KBM-7 (cell line): ENCODE measurements around the gene PIGN.
A peak's percentile ranks its signal among the peaks of the same experiment; 100 is the strongest.

ENCODE experiments used
- DNase-seq: peaks from one replicate; pipeline ENCODE4 v3.0.0-alpha.2; 2015
- in situ Hi-C: fragments of 300-500 bp; cut with MboI; formaldehyde crosslinking; loops from 2 replicates; pipeline ENCODE4 v1.14.3; 2020; ENCODE audit warnings: low sequenced_read_pairs, low pct_unique_long_range_greater_than_20kb, mixed read lengths

The PIGN gene

DNA sequence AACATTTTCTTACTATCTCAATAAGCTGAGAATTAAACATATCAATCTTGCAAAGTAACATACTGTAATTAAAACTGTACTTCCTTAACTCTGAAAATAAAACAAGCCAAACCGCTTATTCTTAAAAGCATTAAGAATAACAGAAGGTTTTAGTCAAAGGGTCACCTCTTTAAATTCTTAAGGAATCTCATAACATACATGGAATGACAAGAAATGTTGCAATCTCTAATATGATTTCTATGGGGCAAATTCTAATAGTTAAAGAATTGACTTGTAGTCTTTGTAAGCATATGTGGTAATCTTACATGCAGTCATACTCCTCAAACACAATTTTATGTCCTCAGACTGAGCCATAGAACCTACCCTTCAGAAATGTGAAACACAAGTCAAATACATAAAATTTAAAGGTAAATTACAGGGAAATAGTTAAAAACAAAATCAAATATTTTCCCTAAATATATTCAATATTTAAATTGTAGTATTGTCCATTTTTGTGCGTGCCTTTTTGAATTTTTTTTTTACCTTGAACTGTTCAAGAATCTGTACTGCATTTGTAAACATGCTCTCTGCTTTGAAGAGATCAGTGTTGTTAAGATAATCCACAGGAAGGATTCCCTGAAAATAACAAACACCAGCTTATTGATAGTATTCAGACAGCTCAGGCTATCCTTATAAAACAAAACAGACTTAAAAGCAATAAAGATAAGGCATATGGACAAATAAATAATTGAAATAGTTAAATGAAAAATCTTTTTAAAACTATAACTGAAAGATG lies 48.2 kb downstream of the PIGN start:
- in situ Hi-C loops, result no loop called here

DNA sequence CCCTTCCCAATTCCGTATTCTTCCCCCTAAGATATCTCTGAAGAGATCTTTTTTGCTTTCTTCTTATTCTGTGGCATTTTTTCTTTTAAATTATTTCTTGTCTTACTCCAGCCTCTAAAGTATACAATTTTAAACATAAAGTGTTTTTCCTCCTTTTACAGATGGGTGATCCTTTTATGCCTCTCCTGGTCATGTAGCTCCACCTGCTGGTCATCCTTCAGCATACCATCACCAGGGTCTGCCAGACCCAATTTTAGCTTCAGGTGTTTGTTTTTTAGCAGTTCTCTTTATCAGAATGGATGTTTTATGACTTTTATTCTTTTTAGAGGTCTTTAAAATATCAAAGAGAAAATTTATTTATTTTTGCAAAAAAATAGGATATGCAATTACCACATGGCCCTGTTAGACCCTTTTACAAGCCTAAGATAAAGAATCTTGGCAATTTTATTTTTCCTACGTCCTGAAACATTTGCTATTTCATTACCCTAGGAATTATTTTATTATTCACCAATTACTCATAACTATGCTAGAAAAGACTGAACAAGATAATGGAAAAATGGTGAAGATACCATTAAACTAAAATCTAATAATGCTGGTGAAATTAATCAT lies 55.5 kb downstream of the PIGN start:
- in situ Hi-C loops, result no loop called here
- DNase-seq, result peak; percentile 67

More for the DNA sequence above, 48.2 kb downstream of the PIGN start:
- DNase-seq, result no peak

DNA sequence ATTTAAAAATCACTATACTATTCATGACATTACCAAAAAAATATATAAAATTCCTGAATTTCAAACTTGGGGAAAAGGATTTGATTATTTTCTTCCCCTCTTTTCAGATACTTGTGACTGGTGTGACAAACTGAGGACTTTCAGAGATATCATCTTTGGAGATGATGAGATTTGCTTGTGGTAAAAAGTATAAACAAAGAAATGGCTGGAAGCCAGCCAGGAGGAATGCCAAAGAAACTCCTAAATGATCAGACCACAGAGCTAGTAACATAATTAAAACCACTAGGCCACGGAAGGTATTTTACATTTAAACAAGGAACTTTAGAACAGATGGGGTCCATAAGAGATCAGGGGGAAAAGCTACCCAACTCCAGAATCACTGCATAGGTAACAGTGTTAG lies 58.7 kb downstream of the PIGN start:
- in situ Hi-C loops, result no loop called here
- no peak for DNase-seq

DNA sequence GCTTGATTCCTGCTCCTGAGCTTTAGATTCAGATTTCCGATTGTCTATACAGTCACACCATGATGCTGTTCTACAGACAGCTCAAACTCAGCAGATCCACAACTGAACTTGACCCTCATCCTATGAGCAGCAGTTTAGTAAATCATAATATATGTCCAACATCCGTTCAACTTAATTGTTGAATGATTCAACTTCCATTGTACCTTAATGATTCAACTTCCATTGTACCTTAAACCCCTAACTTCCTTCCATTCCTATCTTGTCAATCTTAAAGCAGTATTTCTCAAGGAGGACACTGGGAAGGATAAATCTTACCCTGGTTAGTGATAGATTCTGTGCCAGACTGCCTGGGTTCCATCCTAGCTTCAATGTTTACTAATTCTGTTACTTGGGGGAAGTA lies 60.1 kb downstream of the PIGN start:
- in situ Hi-C loops, result no loop called here
- no peak for DNase-seq

DNA sequence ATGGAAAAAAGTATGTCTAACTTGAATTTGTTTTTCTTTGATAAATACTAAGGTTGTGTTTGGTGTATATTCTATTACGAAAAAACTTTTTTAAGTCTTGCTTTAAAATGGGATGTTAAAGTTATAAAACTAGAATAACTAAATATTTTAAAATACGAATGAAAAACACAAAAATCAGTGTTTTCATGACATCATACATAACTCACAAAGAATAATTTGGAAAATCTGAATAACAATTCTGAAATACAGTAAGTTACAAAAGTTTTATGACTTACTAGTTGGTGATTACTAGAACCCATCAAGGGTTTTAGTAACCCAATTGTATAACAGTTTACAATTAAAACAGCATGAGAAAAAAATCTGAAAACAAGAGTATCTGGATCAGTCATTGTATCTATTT lies 61.2 kb downstream of the PIGN start:
- in situ Hi-C loops, result no loop called here
- DNase-seq, result no peak

DNA sequence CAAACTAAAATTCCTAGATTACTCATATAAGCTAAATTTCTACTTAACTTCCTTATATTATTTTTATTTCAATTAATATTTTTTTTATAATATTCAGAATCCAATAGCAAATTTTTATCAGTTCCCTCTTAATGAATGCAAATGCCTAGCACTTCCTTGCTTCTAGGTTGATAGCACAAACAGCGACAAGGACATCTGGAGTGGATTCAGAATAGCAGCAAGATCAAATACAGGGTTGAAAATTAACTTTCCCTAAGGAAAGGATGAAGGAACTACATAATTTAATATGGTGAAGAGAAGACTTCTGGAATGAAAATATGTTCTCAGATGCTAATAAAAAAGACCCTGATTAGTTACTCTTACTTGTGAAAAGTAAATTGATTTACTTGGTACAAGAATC lies 64.5 kb downstream of the PIGN start:
- in situ Hi-C loops, result no loop called here
- DNase-seq, result no peak

DNA sequence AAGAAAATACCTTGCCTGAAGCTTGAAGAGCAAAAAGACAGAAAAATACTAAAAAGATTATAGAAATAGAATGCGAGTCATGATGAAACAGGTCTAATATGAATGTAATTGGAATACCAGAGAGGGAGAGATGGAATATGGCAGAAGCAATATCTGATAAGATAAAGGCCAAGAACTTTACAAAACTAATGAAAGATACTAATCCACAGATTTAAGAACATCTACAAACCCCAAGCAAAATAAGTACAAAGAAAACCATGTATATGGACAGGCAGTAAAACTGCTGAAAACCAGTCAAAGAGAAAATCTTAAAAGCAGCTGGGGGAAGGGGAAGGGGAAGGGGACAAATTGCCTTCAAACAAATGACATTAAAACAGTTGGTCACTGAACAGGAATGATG lies 67.0 kb downstream of the PIGN start:
- DNase-seq, result no peak
- in situ Hi-C loops, result no loop called here

DNA sequence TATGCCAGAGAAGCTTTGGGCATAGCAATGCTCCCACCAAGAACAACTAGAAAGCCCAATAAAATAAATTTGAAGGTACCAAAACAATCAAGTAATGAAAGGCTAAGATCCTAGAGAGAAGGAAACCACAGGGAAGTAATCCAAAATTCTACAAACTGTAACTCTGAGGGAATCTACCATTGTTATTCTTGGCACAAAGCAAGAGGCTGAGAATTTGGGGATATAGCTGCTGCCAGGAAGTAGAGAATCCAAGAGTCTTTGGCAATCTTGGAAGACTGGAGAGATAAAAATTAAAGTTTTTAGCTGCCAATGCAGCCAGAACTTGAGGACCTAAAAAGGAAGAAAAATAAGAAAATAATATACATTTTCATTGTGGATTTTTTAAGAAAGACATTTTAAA lies 68.5 kb downstream of the PIGN start:
- in situ Hi-C loops, result no loop called here
- no peak for DNase-seq

DNA sequence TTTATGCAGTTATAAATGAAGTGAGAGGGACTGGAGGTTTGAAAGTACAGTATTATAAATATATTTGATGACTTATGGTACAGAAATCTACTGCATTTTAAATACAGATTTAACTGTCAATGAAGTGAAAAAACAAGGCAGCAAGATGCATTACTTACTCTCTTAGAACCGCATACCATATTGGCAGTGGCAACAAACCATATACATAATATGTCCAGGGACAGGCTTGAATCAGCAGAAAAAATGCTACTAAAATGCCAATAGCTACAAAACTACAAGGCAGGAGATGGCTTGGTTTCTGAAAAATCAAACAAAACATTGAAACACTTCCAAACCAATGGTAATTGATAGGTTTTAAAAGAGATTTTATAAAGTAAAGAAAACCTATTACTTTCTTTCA lies 77.2 kb downstream of the PIGN start:
- in situ Hi-C loops, result no loop called here
- no peak for DNase-seq

DNA sequence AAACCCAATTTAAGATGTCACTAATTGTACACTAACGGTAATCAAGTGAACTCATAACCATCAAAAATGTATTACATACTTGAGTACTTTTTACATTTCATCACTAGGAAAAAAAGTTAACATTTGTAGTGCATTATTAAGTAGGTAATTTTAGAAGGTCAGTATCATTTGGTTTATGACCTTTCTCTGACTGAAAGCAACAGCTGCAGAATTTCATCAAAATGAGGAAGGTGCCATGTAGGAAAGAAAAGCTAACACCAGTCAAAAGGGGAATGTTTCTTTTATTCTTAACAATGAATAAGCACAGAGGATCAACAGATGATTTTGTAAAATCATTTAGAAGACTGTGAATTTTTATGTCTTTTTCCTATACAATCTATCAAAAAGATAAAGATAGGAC lies 79.0 kb downstream of the PIGN start:
- DNase-seq, result no peak
- in situ Hi-C loops, result no loop called here

DNA sequence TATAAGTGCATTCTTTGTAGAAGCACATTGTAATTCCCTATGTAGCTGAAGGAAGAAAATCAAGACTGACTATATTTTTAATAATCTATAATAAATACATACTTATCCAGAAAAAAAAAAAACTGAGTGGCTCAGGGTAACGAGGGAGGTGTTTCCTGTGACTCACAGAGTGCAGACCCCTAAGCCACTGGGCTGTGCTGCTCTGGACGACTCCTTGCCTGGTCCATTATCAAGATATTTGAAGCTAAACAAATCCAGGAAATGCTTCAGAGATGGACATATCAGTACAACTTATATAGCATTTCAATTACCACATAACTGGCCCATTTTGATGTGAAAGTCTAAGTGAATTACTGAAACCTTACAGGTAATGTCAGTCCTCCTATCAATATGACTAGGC lies 80.6 kb downstream of the PIGN start:
- in situ Hi-C loops, result no loop called here
- no peak for DNase-seq

DNA sequence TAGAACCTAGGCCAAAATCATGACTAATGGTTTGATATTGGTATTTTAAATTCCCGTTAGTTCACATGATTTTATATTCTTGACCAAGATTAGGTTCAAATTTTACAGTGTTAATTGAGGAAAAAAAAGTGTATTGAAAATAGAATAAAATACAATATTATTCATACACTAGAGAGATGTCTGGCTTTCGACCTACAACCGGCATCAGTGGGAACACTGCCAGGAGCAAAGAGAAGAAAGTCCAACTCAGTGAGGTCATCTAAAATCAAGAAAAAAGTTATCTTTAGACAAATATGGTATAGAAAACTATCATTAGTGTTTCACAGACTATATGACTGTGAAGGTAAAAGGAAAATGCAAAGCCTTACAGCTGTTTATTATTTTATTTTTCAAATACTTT lies 81.5 kb downstream of the PIGN start:
- no peak for DNase-seq
- in situ Hi-C loops, result no loop called here

DNA sequence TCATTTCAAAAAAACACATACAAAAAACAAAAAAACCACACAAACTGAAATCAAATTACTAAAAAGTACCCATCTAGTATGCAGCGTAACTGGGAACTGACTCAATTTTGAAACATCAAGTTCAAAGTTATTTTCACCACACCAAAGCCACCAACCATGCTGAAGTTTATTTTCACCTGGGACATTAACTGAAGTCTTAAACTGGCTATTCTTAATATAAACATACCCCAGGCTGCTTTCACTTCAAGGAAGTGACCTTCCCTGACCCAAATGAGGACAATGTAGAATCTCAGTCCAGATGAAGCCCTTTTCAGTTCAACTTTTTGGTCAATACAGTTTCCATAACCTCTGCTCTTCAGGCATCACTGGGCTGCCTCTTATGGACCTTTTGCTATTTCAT lies 84.6 kb downstream of the PIGN start:
- no peak for DNase-seq
- in situ Hi-C loops, result no loop called here

DNA sequence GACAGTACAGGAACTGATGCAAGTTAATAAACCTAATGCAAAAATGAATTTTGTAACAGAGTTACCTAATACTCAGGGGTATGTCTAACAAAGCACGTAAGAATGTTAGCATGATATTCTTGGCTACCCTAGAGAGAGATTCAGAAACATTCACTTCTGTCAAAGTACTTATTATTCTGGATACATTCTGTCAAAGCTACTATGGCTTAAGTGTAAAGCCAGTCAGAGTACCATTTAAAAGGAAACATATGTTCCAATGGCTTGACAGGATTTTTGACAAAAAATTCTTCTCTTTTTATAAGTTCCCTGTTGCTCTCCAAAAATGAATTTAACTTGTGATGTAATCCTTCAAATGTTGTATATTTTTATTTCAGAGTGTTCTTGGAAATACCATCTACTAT lies 85.5 kb downstream of the PIGN start:
- in situ Hi-C loops, result no loop called here

DNA sequence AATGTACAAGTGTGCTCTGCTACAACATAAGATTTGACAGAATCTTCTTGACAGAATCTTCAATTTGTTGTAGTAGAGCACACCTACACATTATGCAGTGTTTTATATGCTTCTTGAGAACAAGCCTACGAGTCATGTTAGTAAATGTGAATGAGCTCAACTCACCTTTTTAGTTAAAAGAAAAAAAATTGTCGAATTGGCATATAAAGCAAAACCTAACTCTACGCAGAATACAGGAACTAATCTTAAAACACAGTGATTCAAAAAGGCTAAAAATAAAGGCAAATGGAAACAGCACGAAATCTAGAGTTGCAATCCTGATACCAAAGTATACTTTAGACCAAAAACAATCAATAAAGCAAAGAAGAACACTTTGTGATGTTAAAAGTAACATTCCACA lies 87.9 kb downstream of the PIGN start:
- in situ Hi-C loops, result no loop called here
- DNase-seq, result no peak

More for the DNA sequence above, 85.5 kb downstream of the PIGN start:
- no peak for DNase-seq

DNA sequence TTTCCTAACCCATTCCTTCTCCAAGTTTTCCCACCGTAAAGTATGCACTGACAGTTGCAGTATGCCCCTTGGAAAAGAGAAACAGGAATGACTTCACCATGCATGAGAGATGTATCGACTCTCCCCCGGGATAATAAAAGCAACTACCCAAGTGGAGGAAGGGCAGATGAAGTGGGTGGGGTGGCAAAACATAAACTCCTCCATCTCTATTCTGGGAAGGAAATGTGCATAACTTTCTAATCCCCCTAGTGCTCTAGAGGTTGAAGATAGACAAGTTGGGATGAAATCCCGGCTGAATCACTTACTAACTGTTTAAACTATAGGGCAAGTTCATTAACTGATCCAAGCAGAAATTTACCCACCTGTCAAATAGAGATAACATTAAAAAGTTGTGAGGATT lies 89.2 kb downstream of the PIGN start:
- in situ Hi-C loops, result no loop called here
- no peak for DNase-seq

DNA sequence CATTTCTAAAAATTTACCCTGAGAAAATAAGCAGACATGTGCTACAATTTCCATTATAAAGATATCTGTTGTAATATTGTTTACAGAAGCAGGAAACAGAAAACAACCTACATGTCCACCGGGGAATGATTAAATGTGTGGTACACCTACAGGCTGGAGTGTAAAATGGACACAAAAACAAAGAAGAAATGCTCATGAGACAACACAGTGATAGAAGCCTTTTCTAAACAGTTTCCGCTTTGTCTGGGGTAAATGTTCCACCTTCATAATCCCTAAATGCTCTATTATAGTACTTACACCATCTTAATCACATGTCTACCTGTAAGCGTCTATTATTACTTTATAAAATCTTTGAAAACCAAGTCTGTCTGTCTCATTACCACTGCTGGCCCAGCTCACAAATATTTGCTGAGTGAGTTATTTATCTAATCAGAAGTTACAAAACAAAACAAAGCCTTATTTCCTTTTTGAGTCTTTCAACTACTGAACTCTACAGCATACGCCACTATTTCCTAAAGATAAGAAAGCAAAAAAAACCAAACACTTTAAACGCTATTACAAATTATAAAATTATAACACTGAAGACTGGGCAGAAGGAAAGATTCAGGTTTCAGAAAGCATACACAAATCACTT lies 95.3 kb downstream of the PIGN start:
- in situ Hi-C loops, result no loop called here
- no peak for DNase-seq

DNA sequence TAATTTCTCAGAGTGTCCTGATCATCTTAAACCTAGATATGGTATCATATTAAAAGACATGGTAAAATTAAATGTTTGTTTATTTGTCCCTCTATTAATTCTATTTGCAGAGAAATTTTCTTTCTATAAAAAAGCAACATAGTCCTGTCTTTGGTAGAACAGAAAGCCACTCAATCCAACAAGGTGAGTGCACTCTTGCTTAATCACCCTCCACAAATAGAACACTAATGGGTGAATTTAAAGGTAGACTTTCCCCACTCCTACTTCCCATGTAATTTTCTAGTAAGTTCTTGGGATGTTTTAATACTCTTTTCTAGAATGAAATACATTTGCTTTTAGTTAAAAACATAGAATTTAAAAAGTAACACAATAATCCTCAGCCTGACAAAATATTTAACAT lies 97.7 kb downstream of the PIGN start:
- DNase-seq, result no peak
- in situ Hi-C loops, result no loop called here

DNA sequence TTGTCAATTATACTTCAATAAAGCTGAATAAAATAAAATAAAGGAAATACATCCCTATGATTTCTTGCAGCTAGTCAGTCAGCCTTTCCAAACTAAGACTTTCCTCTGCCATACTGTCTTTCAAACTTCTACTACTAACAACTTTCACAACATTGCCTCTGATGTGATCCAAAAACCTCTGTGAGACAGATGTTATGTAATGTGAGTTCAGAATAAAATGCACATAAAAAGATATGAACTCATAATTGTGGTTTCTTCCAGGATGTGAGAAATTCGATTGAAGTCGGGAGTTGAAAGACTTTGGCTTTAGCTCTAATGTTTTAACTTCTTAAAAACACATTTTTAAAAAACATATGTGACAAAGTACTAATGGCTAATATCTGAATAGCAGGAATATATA lies 98.7 kb downstream of the PIGN start:
- DNase-seq, result no peak
- in situ Hi-C loops, result no loop called here

DNA sequence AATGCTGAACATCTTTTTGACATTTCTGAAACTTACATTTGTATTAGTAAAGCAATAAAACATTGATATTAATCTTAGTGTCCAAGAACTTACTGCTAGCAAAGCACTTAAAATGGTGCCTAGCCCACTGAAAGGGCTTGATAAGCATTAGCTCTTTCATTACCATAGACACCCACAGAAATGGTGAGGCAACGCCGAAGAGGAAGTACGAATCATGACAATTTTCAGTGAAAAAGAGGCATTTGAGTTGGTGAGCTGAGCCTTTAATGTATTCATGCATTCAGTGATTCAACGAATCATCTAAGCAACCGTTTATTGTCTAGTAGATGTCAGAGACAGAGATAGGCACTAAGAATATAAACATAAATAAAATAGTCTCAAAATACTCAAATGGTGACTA lies 101.1 kb downstream of the PIGN start:
- no peak for DNase-seq
- in situ Hi-C loops, result no loop called here
